ENCODE measurements around the gene FGD5.

DNA sequence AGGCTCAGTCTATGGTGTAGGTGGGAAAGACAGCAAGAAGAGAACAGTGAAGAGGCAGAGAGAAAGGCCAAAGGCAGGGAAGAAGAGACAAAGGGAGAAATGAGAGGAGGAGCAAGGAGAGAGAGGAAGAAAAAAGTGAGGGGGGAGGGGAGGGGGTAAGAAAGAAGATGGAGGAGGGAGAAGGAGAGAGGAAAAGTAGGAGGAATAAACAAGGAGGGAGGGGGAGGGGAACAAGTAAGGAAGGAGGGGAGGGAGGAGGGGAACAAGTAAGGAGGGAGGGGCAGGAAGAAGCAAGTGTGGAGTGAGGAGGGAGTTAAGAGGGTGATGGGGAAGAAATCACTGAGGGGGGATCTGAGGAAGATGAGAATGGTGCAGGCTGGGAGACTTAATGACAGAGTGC is 45.5 kb upstream of the FGD5 start:
- TF ChIP-seq CTCF (IDR thresholded peaks at IDR 0.05) (no peak), EZH2 (IDR thresholded peaks at IDR 0.05; ENCODE audit: borderline replicate concordance, insufficient read depth, low read depth, low read length, poor library complexity, severe bottlenecking) (no peak)
